ENCODE results near the gene PDCD1.
"Not testable (repeated sequence)": the region's sequence is repeated elsewhere in the genome, so short reads cannot be mapped to it uniquely, and the experiment has no call there.

PDCD1 gene

GRCh38 chr2:241850544-241851324 is 8.0 kb downstream of the PDCD1 start:
- no peak for DNase-seq

- no peak for DNase-seq
These were observed 8.8 kb downstream of the PDCD1 start for GRCh38 chr2:241849616-241850543.

- DNase-seq = no peak
These were observed 9.7 kb downstream of the PDCD1 start for GRCh38 chr2:241848761-241849615.

GRCh38 chr2:241846406-241846805 is 12.3 kb downstream of the PDCD1 start:
- no peak for DNase-seq

- no peak for DNase-seq
These were observed 13.7 kb downstream of the PDCD1 start for GRCh38 chr2:241844831-241845578.

GRCh38 chr2:241844066-241844728 is 14.5 kb downstream of the PDCD1 start:
- no peak for DNase-seq

- no peak for DNase-seq
These were observed 15.2 kb downstream of the PDCD1 start for GRCh38 chr2:241843321-241844065.

- no peak for DNase-seq
These were observed 16.0 kb downstream of the PDCD1 start for GRCh38 chr2:241842620-241843211.

- DNase-seq = no peak
These were observed 16.7 kb downstream of the PDCD1 start for GRCh38 chr2:241842067-241842415.

GRCh38 chr2:241841181-241842066 is 17.3 kb downstream of the PDCD1 start:
- DNase-seq = no peak

GRCh38 chr2:241837197-241837965 is 21.3 kb downstream of the PDCD1 start:
- DNase-seq = no peak

- DNase-seq = no peak
These were observed 22.4 kb downstream of the PDCD1 start for GRCh38 chr2:241836292-241836691.

GRCh38 chr2:241835611-241836010 is 23.1 kb downstream of the PDCD1 start:
- no peak for DNase-seq

- DNase-seq = no peak
These were observed 24.0 kb downstream of the PDCD1 start for GRCh38 chr2:241834527-241835210.

- not testable (repeated sequence) for DNase-seq
These were observed 24.8 kb downstream of the PDCD1 start for GRCh38 chr2:241833756-241834526.

- no peak for DNase-seq
These were observed 25.5 kb downstream of the PDCD1 start for GRCh38 chr2:241833101-241833663.

GRCh38 chr2:241827394-241827793 is 31.3 kb downstream of the PDCD1 start:
- DNase-seq = no peak
